GM18873 (cell line): ENCODE data around the gene ARHGAP4.

Experiments
- ATAC-seq: cut with Tn5 transposase; IDR thresholded peaks from one replicate; pipeline ENCODE4 v1.9.1; 2021; ENCODE audit warnings: mild to moderate bottlenecking, moderate library complexity, moderate number of reproducible peaks; ENCODE audit not compliant: unreplicated experiment, low FRiP score

Gene ARHGAP4

GRCh38 chrX:153925739-153926551 lies at the start of gene ARHGAP4:
TSS of gene ARHGAP4 (minus strand) at chrX:153926264. CDS start at chrX:153926202, 62 bp downstream.
- peak; percentile 1 for ATAC-seq

- ATAC-seq, result no peak
Measured at GRCh38 chrX:153974726-153975286, 48.7 kb upstream of the ARHGAP4 start.

- ATAC-seq, result no peak
Measured at GRCh38 chrX:153974003-153974725, 48.1 kb upstream of the ARHGAP4 start.

DNA sequence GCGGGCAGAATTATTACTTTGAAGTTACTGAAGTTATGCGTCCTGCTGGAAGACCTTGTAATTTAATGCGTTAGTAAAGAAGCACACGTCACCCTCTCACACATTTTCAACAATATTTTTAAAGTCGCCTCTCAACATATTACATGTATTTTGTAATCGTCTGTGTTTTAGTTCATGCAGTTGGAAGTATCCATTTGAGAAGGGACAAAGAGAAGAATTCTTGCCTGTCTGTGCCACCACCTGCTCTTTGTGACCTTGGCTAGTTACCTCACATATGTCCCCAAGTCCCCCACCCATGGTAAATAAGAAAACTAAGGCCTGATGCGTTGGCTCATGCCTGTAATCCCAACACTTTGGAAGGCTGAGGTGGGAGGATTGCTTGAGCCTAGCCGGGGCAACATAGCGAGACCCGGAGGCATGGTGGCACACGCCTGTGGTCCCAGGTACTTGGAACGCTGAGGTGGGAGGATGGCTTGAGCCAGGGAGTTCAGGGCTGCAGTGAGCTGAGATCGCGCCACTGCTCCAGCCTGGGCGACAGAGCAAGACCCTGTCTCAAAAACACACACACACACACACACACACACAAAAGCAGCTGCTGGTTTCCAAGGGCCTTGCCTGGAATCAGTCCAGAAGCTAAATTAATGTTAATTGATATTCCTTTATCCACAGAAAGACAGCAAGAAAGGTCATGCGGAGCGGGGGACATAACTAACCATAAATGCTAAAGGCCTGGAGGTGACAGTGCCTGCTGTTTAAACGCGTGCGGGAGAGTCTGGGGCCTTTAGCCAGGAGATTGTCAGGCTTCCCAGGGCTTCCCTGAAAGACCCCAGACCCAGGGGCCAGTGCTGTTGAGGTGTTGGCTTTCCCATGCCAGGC lies 47.3 kb upstream of the ARHGAP4 start:
- ATAC-seq, result no peak

- ATAC-seq, result peak; percentile 37
Measured at GRCh38 chrX:153972368-153973126, 46.5 kb upstream of the ARHGAP4 start, which contains the start of gene TMEM187. TSS of gene TMEM187 (plus strand) at chrX:153972754. CDS start at chrX:153982063, 9,309 bp downstream.

DNA sequence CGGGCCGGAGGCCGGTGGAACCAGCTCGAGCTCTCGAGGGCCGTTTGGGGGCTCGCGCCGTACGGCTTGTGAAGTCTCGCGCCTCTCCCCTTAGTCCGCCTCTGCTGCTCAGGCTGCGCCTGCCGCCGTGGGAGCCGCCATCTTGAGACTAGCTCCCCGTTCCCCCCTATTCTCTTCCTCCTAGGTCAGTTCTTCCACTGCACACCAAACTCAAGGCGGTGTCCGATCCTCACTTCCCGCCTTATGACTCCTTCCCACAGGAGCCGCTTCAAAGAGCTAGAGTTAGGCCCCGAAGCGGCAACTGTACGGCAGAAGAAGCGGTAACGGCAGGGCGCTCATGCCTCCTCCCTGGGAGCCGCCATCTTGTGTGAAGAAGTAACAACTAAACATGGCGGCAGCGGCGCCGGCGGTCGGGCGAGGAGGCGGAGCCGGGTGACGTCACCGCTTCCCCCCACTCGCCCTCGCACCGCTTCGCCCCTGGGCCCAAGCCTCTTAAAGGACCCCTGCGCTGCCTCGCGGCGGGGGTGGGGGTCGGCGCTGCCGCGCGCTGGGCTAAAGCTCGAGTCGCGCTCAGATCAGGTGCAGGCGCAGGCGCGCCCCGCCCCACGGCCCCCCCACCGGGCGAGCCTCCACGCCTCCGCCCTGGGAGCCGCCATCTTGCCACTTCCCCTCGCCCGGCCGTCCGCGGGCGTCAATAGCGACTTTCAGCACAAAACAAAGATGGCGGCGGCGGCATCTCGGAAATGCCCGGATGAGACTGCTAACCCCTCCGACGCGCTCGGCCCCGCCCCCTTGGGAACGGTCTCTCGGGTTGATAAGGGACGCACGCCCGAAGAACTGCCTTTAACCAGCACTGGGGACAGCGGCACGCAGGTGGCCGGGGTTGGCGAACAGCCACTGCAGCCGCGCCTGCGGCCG lies 45.6 kb upstream of the ARHGAP4 start, which contains the start of gene HCFC1:
Gene HCFC1, minus strand, starts transcription at position 369 of the 918 bp plus-strand sequence. CDS start 978 bp downstream, outside the sequence.
- peak; percentile 46 for ATAC-seq

- peak; percentile 37 for ATAC-seq
Measured at GRCh38 chrX:153971124-153971449, 45.0 kb upstream of the ARHGAP4 start.

- ATAC-seq, result peak; percentile 2
Measured at GRCh38 chrX:153970357-153971123, 44.5 kb upstream of the ARHGAP4 start.

DNA sequence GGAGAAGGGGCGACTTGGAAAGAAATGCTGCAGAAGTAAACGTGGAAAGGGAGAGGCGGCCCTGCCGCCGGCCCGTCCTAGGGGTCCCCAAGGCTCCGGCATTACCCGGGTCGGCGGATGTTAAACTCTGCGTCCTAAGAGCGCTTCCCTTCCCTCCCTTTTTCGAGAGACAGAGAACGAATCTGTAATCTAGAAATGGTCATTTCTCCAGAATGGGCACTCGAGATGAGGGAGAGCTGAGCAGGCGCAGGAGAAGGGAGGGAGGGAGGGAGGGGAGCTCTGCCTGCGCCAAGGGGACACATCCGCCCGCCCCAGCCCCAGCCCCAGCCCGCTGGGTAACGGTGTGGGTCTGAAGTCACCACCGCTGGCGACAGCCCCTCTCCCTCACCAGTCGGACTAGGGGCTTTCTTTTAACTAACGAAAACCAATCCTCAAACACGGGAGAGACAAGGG lies 43.9 kb upstream of the ARHGAP4 start:
- no peak for ATAC-seq

DNA sequence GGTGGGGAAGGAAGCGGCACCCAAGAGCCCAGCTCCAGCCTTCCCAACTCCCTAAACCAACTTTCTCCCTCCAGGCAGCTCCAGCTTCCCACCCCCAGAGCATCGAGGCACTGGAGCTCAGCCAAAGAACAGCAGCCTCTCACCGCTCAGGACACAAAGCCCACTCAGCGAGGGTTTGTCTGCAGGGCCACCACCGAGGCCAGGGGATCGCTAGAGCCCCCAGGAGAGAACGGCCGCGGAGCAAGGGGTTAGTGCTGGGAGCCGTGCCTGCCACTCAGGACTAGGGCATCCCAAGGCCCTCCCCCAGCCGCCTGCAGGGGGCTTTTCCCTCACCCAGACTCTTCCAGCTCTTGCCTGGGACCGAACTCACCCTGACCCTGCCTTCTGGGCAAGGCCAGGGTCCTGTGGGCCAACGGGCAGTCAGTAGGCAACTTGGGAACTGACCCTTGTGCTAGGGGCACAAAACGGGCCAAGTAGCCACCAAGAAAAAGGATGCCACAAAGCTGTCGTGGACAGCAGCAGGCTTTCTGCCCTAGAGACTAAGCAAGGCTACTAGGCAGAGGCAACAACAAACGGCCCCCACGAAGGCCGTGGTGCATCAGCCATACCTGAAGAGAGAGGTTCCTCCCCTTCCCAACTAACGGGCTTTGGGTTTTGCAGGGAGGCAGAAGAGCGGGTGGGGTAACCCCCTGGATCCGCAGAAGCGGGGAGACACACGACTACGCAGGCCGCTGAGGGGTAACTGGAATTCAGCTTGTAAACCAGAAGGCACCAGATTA lies 43.2 kb upstream of the ARHGAP4 start:
- no peak for ATAC-seq

GRCh38 chrX:153968754-153969124 lies 42.7 kb upstream of the ARHGAP4 start:
- ATAC-seq, result no peak

GRCh38 chrX:153968255-153968654 lies 42.2 kb upstream of the ARHGAP4 start:
- ATAC-seq, result no peak

DNA sequence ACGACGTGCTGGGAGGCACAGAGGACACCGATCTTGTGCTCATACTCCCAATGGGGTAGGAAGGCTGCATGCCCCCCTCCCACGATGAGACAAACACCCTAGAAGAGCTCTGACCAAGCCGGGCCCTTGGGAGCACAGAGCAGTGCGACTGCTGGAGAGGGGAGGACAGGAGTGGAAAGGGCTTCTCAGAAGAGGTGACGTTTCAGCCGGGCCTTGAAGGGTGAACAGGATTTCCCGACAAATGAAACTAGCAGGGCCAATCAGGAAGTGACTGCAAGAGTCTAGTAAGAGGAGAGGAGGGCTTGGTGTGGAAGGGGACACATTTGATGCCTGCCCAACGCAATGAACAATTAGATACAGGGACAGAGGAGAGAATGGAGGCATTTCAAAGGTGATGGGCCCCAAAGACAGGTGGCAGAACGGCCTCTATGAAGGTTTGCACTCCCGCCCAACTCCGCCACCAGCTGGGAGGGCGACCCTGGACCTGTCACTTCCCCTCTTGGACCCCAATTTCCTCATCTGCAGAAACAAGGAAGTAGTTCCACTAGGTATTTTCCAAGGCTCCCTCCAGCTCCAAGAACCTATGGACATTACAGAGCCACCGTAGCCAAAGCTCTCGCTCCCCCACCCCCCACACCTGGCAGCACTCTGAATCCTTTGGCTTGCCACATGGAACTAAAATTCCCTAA lies 41.6 kb upstream of the ARHGAP4 start:
- ATAC-seq, result no peak

DNA sequence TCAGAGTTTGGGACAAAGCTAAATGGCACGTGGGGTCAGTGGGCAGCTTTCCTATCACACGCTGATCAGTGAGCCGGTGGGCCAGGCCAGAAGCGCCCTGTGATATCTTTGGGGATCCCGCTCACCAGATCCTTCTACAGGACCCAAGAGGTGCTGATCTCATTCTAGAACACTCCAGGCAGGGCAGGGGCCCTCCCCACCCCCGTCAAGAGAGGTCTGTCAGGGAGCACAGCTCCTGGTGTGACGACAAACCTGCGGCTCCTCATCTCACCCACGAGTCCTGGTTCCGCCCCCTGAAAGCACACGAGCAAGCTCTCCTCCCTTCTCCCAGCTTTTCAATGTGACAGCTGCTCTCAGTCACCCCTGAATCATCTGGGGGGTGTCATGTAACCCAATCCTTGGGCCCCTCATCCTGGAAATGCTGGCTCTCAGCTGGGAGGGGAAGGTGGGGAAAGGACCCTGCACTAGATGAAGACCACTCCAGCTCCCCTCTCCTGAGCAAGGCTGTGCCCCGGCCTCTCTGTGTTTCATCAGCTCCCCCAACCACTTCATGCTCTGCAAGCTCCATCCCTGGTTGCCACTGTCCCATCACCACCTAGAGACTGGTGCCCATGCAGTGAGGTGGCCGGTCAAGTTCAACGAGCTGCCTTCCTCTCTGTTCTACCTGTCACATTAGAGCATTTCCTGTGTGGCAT lies 40.9 kb upstream of the ARHGAP4 start:
- ATAC-seq, result no peak

- no peak for ATAC-seq
Measured at GRCh38 chrX:153966283-153966688, 40.2 kb upstream of the ARHGAP4 start.

- no peak for ATAC-seq
Measured at GRCh38 chrX:153965406-153965805, 39.3 kb upstream of the ARHGAP4 start.
